Activated naive CD8-positive, alpha-beta T cell treated with anti-CD3 and anti-CD28 coated beads, Interleukin-2, amount 50 U/mL, for 24 hours (primary cell): ENCODE results near the gene MGAT5B.
A peak's percentile ranks its signal among the peaks of the same experiment; 100 is the strongest.

Experiments used
- ATAC-seq: fragments of 150-1000 bp; cut with Tn5 transposase; one replicate; pipeline ENCODE4 v1.10.0; 2021
- DNase-seq: peaks from one replicate; pipeline ENCODE4 v3.0.0; 2021
- H3K27ac Mint-ChIP-seq: one replicate; pipeline ENCODE4 v1.8.0; 2021; ENCODE audit warnings: mild to moderate bottlenecking, mixed read lengths
- H3K27me3 Mint-ChIP-seq: one replicate; pipeline ENCODE4 v1.8.0; 2021; ENCODE audit warnings: mixed read lengths
- H3K36me3 Mint-ChIP-seq: one replicate; pipeline ENCODE4 v1.8.0; 2021; ENCODE audit warnings: low read depth, mixed read lengths
- H3K4me1 Mint-ChIP-seq: one replicate; pipeline ENCODE4 v1.8.0; 2021; ENCODE audit warnings: mixed read lengths
- H3K4me3 Mint-ChIP-seq: one replicate; pipeline ENCODE4 v1.8.0; 2021; ENCODE audit warnings: mild to moderate bottlenecking, moderate library complexity, mixed read lengths
- H3K9me3 Mint-ChIP-seq: one replicate; pipeline ENCODE4 v1.8.0; 2021; ENCODE audit warnings: mixed read lengths

Gene MGAT5B

GRCh38 chr17:76899414-76899813 lies 31.2 kb downstream of the MGAT5B start:
- Mint-ChIP-seq H3K9me3 (no peaks in the 10 kb centered on the region), H3K4me1 (no peaks in the 10 kb centered on the region), H3K27ac (no peak overlapping the region), H3K27me3 (no peaks in the 10 kb centered on the region), H3K36me3 (no peaks in the 10 kb centered on the region), H3K4me3 (no peak overlapping the region)
- no peak for ATAC-seq
- no peak for DNase-seq

GRCh38 chr17:76900723-76901122 lies 32.5 kb downstream of the MGAT5B start:
- no peak overlapping the region for H3K4me3 Mint-ChIP-seq
- no peaks in the 10 kb centered on the region for H3K9me3 Mint-ChIP-seq
- no peaks in the 10 kb centered on the region for H3K27me3 Mint-ChIP-seq
- H3K27ac Mint-ChIP-seq = no peak overlapping the region
- no peak for ATAC-seq
- no peaks in the 10 kb centered on the region for H3K4me1 Mint-ChIP-seq
- no peak for DNase-seq
- no peaks in the 10 kb centered on the region for H3K36me3 Mint-ChIP-seq

GRCh38 chr17:76901542-76902197 lies 33.5 kb downstream of the MGAT5B start:
- no peak for ATAC-seq
- Mint-ChIP-seq H3K4me1 (no peaks in the 10 kb centered on the region), H3K4me3 (no peak overlapping the region), H3K9me3 (no peaks in the 10 kb centered on the region), H3K36me3 (no peaks in the 10 kb centered on the region), H3K27ac (no peak overlapping the region), H3K27me3 (no peaks in the 10 kb centered on the region)
- no peak for DNase-seq

- no peak overlapping the region for H3K27ac Mint-ChIP-seq
- no peaks in the 10 kb centered on the region for H3K36me3 Mint-ChIP-seq
- no peaks in the 10 kb centered on the region for H3K4me1 Mint-ChIP-seq
- H3K4me3 Mint-ChIP-seq = no peak overlapping the region
- no peak for ATAC-seq
- no peaks in the 10 kb centered on the region for H3K27me3 Mint-ChIP-seq
- no peaks in the 10 kb centered on the region for H3K9me3 Mint-ChIP-seq
- no peak for DNase-seq
Measured at GRCh38 chr17:76902476-76902875, 34.3 kb downstream of the MGAT5B start.

GRCh38 chr17:76903631-76904030 lies 35.4 kb downstream of the MGAT5B start:
- no peak overlapping the region for H3K4me3 Mint-ChIP-seq
- ATAC-seq (no peak), DNase-seq (no peak)
- H3K4me1 Mint-ChIP-seq = no peaks in the 10 kb centered on the region
- H3K9me3 Mint-ChIP-seq = no peaks in the 10 kb centered on the region
- no peaks in the 10 kb centered on the region for H3K36me3 Mint-ChIP-seq
- H3K27ac Mint-ChIP-seq = no peak overlapping the region
- H3K27me3 Mint-ChIP-seq = no peaks in the 10 kb centered on the region

- Mint-ChIP-seq H3K36me3 (no peaks in the 10 kb centered on the region), H3K9me3 (no peaks in the 10 kb centered on the region), H3K4me3 (no peak overlapping the region), H3K27ac (no peak overlapping the region), H3K4me1 (no peaks in the 10 kb centered on the region), H3K27me3 (no peaks in the 10 kb centered on the region)
- ATAC-seq (no peak), DNase-seq (no peak)
Measured at GRCh38 chr17:76904116-76904515, 35.9 kb downstream of the MGAT5B start.

GRCh38 chr17:76905036-76905435 lies 36.8 kb downstream of the MGAT5B start:
- Mint-ChIP-seq H3K27ac (no peak overlapping the region), H3K4me1 (no peaks in the 10 kb centered on the region), H3K9me3 (no peaks in the 10 kb centered on the region), H3K36me3 (no peaks in the 10 kb centered on the region), H3K27me3 (no peaks in the 10 kb centered on the region), H3K4me3 (no peak overlapping the region)
- ATAC-seq (no peak), DNase-seq (no peak)

- Mint-ChIP-seq H3K27ac (no peak overlapping the region), H3K27me3 (no peaks in the 10 kb centered on the region), H3K4me3 (no peak overlapping the region), H3K4me1 (no peaks in the 10 kb centered on the region), H3K36me3 (no peaks in the 10 kb centered on the region), H3K9me3 (no peaks in the 10 kb centered on the region)
- no peak for DNase-seq
- ATAC-seq = no peak
Measured at GRCh38 chr17:76905836-76906235, 37.6 kb downstream of the MGAT5B start.

- Mint-ChIP-seq H3K4me3 (no peak overlapping the region), H3K4me1 (no peaks in the 10 kb centered on the region), H3K9me3 (no peaks in the 10 kb centered on the region), H3K36me3 (no peaks in the 10 kb centered on the region), H3K27ac (no peak overlapping the region), H3K27me3 (no peaks in the 10 kb centered on the region)
- ATAC-seq = no peak
- DNase-seq = no peak
Measured at GRCh38 chr17:76906463-76906862, 38.3 kb downstream of the MGAT5B start.

- Mint-ChIP-seq H3K36me3 (no peaks in the 10 kb centered on the region), H3K27ac (no peak overlapping the region), H3K4me1 (no peaks in the 10 kb centered on the region), H3K27me3 (no peaks in the 10 kb centered on the region), H3K9me3 (no peaks in the 10 kb centered on the region), H3K4me3 (no peak overlapping the region)
- ATAC-seq = no peak
- DNase-seq = no peak
Measured at GRCh38 chr17:76907352-76907751, 39.1 kb downstream of the MGAT5B start.

- peak; percentile 32 for DNase-seq
- H3K4me1 Mint-ChIP-seq = no peaks in the 10 kb centered on the region
Measured at GRCh38 chr17:76909971-76910760, 42.0 kb downstream of the MGAT5B start.

GRCh38 chr17:76911299-76912017 lies 43.3 kb downstream of the MGAT5B start:
- Mint-ChIP-seq H3K4me1 (no peaks in the 10 kb centered on the region), H3K4me3 (no peak overlapping the region), H3K9me3 (no peaks in the 10 kb centered on the region), H3K27me3 (no peaks in the 10 kb centered on the region), H3K36me3 (no peaks in the 10 kb centered on the region), H3K27ac (no peak overlapping the region)
- ATAC-seq (no peak), DNase-seq (no peak)

More at GRCh38 chr17:76909971-76910760, 42.0 kb downstream of the MGAT5B start:
- Mint-ChIP-seq H3K9me3 (no peaks in the 10 kb centered on the region), H3K27me3 (no peaks in the 10 kb centered on the region), H3K4me3 (no peak overlapping the region), H3K36me3 (no peaks in the 10 kb centered on the region), H3K27ac (no peak overlapping the region)
- no peak for ATAC-seq

GRCh38 chr17:76912421-76913164 lies 44.4 kb downstream of the MGAT5B start:
- no peaks in the 10 kb centered on the region for H3K9me3 Mint-ChIP-seq

GRCh38 chr17:76914937-76915336 lies 46.7 kb downstream of the MGAT5B start:
- H3K4me1 Mint-ChIP-seq = no peaks in the 10 kb centered on the region
- H3K27me3 Mint-ChIP-seq = no peaks in the 10 kb centered on the region
- DNase-seq = no peak
- H3K4me3 Mint-ChIP-seq = no peak overlapping the region
- H3K27ac Mint-ChIP-seq = no peak overlapping the region
- no peak for ATAC-seq
- H3K36me3 Mint-ChIP-seq = no peaks in the 10 kb centered on the region
- H3K9me3 Mint-ChIP-seq = no peaks in the 10 kb centered on the region

More at GRCh38 chr17:76912421-76913164, 44.4 kb downstream of the MGAT5B start:
- H3K27ac Mint-ChIP-seq = no peak overlapping the region
- H3K4me3 Mint-ChIP-seq = no peak overlapping the region
- H3K27me3 Mint-ChIP-seq = no peaks in the 10 kb centered on the region
- DNase-seq (no peak), ATAC-seq (no peak)
- H3K4me1 Mint-ChIP-seq = no peaks in the 10 kb centered on the region
- no peaks in the 10 kb centered on the region for H3K36me3 Mint-ChIP-seq
